Measurements from ENCODE around the gene NDUFS8. TPM values are rescaled to one million over a fixed set of nuclear protein-coding genes. Genes with fewer than 3 reads are reported as not detected.
A peak's percentile ranks its signal among the peaks of the same experiment; 100 is the strongest.

NDUFS8 gene
- total and polyA plus RNA-seq, 2 of the 13 experiments (the other 11 are each of a cell fraction or from before 2014, with no cell fraction given): 96.7 to 158 TPM

- TF ChIP-seq, protein P1, sequence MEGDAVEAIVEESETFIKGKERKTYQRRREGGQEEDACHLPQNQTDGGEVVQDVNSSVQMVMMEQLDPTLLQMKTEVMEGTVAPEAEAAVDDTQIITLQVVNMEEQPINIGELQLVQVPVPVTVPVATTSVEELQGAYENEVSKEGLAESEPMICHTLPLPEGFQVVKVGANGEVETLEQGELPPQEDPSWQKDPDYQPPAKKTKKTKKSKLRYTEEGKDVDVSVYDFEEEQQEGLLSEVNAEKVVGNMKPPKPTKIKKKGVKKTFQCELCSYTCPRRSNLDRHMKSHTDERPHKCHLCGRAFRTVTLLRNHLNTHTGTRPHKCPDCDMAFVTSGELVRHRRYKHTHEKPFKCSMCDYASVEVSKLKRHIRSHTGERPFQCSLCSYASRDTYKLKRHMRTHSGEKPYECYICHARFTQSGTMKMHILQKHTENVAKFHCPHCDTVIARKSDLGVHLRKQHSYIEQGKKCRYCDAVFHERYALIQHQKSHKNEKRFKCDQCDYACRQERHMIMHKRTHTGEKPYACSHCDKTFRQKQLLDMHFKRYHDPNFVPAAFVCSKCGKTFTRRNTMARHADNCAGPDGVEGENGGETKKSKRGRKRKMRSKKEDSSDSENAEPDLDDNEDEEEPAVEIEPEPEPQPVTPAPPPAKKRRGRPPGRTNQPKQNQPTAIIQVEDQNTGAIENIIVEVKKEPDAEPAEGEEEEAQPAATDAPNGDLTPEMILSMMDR (CRISPR knock-in tag; IDR thresholded peaks at IDR 0.05): peak; percentile 23; the same call in 1 of the 2 replicates
- TF ChIP-seq SCMH1 (CRISPR knock-in tag; IDR thresholded peaks at IDR 0.05; ENCODE audit: borderline replicate concordance): no peak
- TF ChIP-seq XBP1 (CRISPR knock-in tag; IDR thresholded peaks at IDR 0.05): no peak
- TF ChIP-seq ZNF496 (CRISPR knock-in tag; IDR thresholded peaks at IDR 0.05; ENCODE audit: insufficient replicate concordance): no peak
- TF ChIP-seq DMTF1 (CRISPR knock-in tag; IDR thresholded peaks at IDR 0.05): no peak
- TF ChIP-seq, protein P2, sequence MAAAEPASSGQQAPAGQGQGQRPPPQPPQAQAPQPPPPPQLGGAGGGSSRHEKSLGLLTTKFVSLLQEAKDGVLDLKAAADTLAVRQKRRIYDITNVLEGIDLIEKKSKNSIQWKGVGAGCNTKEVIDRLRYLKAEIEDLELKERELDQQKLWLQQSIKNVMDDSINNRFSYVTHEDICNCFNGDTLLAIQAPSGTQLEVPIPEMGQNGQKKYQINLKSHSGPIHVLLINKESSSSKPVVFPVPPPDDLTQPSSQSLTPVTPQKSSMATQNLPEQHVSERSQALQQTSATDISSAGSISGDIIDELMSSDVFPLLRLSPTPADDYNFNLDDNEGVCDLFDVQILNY (CRISPR knock-in tag; conservative IDR thresholded peaks at IDR 0.05): no peak
- TF ChIP-seq ZSCAN9 (CRISPR knock-in tag; IDR thresholded peaks at IDR 0.05; ENCODE audit: borderline replicate concordance): peak; percentile 49; the same call in 1 of the 2 replicates
- TF ChIP-seq CENPX (CRISPR knock-in tag; IDR thresholded peaks at IDR 0.05): no peak
- TF ChIP-seq ZNF441 (CRISPR knock-in tag; IDR thresholded peaks at IDR 0.05; ENCODE audit: borderline replicate concordance): 0 out of 2 replicates have a peak, but pooled peaks have one; percentile 41
- peak; percentile 80; the same call in 1 of the 2 replicates for TF ChIP-seq ZNF264 (CRISPR knock-in tag; IDR thresholded peaks at IDR 0.05)
- TF ChIP-seq PRMT3 (CRISPR knock-in tag; IDR thresholded peaks at IDR 0.05; ENCODE audit: borderline replicate concordance, low read depth): no peak
- no peak for TF ChIP-seq ARID3A (IDR thresholded peaks at IDR 0.05; ENCODE audit: low read depth, low read length)
- no peak for TF ChIP-seq NONO (IDR thresholded peaks at IDR 0.05)
- peak; percentile 87 for TF ChIP-seq NONO (CRISPR knock-in tag; conservative IDR thresholded peaks at IDR 0.05)
- peak; percentile 49; the same call in 1 of the 2 replicates for TF ChIP-seq POLR2AphosphoS5 (IDR thresholded peaks at IDR 0.05; ENCODE audit: low read depth, low read length)
- TF ChIP-seq ZNF891 (CRISPR knock-in tag; IDR thresholded peaks at IDR 0.05): peak; percentile 78; the same call in 1 of the 2 replicates
- TF ChIP-seq, protein P3, sequence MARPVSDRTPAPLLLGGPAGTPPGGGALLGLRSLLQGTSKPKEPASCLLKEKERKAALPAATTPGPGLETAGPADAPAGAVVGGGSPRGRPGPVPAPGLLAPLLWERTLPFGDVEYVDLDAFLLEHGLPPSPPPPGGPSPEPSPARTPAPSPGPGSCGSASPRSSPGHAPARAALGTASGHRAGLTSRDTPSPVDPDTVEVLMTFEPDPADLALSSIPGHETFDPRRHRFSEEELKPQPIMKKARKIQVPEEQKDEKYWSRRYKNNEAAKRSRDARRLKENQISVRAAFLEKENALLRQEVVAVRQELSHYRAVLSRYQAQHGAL (CRISPR knock-in tag; IDR thresholded peaks at IDR 0.05; ENCODE audit: not compliant biosample characterization): peak; percentile 32
- TF ChIP-seq, protein P4, sequence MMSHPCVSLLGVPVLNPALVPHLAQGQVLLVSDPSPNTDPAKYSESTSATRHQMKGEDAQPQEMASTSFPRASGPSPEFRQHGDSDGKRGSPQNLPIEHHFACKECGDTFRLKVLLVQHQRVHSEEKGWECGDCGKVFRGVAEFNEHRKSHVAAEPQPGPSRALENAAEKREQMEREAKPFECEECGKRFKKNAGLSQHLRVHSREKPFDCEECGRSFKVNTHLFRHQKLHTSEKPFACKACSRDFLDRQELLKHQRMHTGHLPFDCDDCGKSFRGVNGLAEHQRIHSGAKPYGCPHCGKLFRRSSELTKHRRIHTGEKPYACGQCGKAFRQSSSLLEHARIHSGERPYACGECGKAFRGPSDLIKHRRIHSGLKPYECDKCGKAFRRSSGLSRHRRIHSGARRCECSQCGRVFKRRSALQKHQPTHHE (CRISPR knock-in tag; IDR thresholded peaks at IDR 0.05; ENCODE audit: borderline replicate concordance): 0 out of 2 replicates have a peak, but pooled peaks have one; percentile 58
Observed at GRCh38 chr11:68016904-68017817, 13.3 kb upstream of the NDUFS8 start (continued).
